Measurements from ENCODE around the gene FOXP1.

GRCh38 chr3:71461749-71462483 is 121.6 kb downstream of the FOXP1 start:
- no peak for TF ChIP-seq CTCF (conservative IDR thresholded peaks at IDR 0.05 in 1 of 2, IDR thresholded peaks at IDR 0.05 in 1 of 2; ENCODE audit: low read depth in 1 of 2, low read length in 2 of 2)
- TF ChIP-seq EZH2 (IDR thresholded peaks at IDR 0.05; ENCODE audit: low read length, missing control alignments): no peak

Data from fibroblast of lung (primary cell).